OCI-LY1 (cell line): ENCODE data around the gene RFK.

ENCODE experiments used
- CTCF ChIP-seq: fragments of 200-600 bp; sonication (generic), shearing (Covaris generic); IDR thresholded peaks from 2 replicates; pipeline ENCODE4 v1.5.1; 2017; ENCODE audit warnings: mild to moderate bottlenecking, antibody characterized with exemption, low read length, moderate library complexity, mixed read lengths
- EZH2 ChIP-seq: fragments of 200-600 bp; sonication (generic), shearing (Covaris generic); IDR thresholded peaks from 2 replicates; pipeline ENCODE4 v1.8.0; 2017; ENCODE audit warnings: borderline replicate concordance, mixed run types, mild to moderate bottlenecking, antibody characterized with exemption, low read length, moderate library complexity, mixed read lengths

- TF ChIP-seq CTCF (no peak), EZH2 (no peak)
Measured at GRCh38 chr9:76415731-76416130, 21.5 kb upstream of the RFK start.
